GDM1 (cell line): Measurements from ENCODE around the gene TXNIP.
A peak's percentile ranks its signal among the peaks of the same experiment; 100 is the strongest.
"Not testable (repeated sequence)": the region's sequence is repeated elsewhere in the genome, so short reads cannot be mapped to it uniquely, and the experiment has no call there.

ENCODE experiments used
- DNase-seq: peaks from one replicate; lab custom pipeline; 2025; lab: John Stamatoyannopoulos, UW

TXNIP gene, protein sequence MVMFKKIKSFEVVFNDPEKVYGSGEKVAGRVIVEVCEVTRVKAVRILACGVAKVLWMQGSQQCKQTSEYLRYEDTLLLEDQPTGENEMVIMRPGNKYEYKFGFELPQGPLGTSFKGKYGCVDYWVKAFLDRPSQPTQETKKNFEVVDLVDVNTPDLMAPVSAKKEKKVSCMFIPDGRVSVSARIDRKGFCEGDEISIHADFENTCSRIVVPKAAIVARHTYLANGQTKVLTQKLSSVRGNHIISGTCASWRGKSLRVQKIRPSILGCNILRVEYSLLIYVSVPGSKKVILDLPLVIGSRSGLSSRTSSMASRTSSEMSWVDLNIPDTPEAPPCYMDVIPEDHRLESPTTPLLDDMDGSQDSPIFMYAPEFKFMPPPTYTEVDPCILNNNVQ

DNA sequence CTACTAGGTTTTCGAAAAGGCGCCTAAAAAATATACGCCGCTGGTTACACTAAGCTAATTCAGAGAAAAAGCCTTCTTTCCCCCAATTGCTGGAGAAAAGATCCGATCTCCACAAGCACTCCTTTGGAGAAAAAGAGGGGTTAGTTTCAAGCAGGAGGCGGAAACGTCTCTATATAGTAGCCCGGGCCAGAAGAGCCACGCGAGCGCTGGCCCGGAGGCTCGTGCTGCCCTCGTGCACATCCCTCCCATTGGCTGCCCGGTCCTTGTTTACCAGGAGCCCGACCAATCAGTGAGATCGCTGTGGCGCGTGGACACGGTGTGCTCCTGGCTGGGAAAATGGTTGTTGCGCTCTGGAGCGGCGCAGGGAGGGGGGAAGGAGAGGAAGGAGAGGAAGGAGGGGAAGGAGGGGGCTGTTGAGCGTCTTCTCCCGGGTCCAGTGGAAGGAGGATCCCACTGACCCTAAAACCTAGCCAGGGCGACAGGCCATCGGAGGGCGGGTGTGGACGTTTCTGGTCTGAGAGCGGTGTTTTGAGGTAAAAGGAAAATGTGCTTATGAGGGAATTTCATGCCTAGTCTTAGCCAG, at the start of gene TXNIP:
TXNIP (minus strand) TSS at position 147 of the 583 bp plus-strand sequence. CDS start 313 bp downstream, outside the sequence.
- peak; percentile 98 for DNase-seq

DNA sequence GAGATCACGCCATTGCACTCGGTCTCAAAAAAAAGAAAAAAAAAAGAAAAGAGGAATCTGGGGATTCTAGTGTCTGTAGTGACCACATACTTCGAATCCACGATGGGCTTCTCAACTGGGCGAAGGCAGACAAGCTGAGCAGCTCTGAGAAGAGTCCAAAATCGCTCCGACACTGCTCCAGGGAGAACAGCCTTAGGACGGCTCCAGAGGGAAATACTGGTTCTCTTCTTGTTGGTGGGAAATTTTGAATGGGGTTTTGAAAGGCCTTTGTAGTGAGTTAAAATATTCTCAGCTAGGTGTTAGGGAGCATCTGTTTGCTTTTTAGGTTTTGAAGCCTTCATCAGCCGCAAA, 43.4 kb upstream of the TXNIP start:
- no peak for DNase-seq

DNA sequence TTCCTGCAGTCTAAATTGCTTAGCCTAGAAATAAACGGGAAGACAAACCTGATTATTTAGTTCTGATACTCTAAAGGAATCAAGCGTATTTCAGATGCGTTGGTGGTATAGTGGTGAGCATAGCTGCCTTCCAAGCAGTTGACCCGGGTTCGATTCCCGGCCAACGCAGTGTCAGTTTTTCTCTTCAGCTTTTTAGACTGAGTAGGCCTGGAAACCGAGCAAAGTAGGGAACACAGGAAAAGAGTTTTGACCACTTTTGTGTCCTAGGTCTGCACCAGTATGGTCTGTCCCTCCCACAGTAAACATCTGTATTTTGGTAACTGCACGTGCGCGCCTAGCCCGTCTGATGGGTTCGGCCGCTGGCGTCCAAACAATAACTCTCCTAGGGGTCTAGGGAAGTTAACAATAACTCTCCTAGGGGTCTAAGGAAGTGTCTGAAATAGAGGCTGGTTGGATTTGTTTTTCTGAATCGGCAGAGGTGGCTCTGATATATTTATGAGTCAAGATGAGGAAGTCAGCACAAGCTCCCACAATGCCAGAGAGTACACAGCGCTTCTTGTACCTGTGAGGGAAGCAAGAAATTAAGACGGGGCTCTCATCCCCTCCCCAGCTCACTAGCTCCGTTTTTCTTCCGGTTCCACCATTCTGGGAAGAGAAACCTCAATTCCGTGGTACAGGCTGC, 40.7 kb upstream of the TXNIP start:
- DNase-seq, result peak; percentile 73

DNA sequence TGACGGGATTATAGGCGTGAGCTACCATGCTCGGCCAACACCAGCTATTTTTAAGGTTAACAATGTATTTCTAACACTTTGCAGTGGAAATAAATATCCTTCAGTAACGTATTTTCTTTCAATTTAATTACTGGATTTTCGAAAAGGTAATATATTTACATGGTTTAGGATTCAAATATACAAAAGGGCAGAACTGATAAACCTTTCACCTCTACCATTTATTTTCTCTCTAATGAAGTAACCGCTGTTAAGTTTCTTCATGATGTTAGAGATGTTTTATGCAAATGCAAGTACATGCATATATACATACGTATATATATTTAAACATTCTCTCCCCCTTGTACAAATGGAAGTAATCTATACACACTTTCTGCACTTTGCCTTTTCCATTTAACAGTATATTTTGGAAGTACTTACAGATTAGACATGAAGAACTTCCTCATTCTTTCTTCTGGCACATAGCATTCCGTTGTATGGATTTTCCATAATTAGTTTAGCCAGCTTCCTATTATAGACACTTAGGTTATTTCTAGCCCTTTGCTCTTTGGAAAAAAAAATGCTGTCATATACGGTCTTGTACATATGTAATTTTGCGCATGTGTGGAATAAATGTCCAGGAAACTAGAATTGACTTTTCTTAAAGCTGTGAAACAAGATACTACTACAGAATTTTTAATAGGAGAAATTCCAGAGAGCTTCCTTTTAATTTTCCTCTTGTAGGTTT, 40.0 kb upstream of the TXNIP start:
- DNase-seq, result peak; percentile 30

DNA sequence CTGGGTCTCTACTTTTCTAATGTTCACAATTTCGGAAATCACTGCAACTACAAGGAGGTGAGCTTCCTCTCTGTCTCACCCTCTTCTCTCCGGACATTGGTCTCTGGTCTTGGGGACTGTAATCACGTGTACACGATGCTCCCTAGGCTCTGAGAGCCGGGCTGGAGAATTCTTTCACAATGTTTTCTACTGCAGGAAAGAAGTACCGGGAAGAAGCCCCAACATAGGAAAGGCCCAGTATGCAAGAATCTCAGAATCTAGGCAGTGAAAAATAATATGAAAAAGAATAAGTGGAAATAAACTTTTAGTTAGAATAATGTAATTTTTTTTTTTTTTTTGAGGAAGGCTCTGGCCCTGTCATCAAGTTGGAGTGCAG, 38.7 kb upstream of the TXNIP start:
- DNase-seq, result no peak

DNA sequence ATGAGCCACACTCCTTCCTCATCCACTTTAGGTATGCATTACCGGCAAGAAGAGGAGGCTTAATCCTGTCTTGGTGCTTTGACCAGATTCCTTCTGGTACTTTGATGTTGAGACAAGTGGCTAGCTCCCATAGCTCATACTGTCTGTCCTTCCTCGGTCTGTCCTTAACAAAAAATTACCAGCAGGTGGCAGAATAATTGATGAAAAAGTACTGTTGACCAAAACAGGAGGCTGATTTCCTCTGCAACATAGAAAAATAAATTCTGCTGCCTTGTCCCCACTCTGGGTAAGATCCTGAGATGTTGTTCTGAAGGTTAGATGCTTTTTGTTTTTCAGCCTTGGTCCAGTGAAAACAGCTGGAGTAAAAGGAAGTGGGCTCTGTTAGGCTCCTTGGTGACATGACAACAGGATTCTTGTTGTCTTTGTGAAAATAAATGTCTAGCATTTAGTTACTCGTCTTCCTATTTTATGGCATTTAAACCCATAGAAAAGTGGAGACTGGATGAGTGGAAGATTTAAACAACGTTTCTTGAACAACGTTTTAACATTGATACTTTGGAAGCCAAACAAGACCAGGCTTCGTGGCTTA, 36.3 kb upstream of the TXNIP start:
- DNase-seq, result peak; percentile 41

DNA sequence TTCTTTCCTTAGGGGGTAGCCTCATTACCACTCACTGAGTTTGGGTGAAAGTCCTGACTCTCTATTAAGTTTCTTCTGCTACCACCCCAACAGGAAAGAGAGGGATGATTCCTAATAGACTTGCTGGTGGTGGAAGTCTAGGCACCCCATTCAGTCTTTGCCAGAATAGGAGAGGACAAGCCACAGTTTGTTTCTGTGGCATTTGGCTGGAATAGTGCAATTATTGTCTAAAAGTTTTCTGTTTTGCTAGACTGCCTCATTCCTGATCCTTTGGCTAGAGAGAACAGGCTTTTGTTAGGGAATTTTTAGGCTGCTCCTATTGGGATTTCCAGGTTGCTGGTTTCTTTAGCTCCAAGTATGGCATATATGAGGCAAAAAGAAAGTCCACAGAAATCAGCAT, 35.1 kb upstream of the TXNIP start:
- DNase-seq, result no peak

DNA sequence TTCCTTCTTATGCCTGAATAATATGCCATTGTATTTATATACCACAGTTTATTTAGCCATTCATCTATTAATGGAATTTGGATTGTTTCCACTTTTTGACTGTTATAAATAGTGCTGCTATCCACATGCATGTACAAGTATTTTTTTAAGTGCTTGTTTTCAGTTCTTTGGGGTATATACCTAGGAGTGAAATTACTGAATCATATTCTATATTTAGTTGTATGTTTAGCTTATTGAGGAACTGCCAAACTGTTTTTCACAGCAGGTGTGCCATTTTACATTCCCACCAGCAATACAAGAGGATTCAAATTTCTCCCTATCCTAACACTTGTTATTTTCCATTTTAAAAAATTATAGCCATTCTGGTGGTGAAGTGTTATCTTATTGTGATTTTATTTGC, 32.7 kb upstream of the TXNIP start:
- no peak for DNase-seq

DNA sequence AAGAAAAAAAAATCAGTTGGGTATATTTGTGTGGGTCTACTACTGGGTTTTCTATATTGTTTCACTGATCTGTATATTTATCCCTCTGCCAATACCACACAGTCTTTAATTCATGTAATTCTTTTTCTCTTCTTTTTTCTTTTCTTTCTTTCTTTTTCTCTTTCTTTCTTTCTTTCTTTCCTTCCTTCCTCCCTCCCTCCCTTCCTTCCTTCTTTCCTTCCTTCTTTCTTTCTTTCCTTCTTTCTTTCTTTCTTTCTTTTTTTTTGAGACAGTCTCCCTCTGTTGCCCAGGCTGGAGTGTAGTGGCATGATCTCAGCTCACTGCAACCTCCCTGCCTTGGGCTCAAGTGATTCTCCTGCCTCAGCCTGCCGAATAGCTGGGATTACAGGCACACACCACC, 30.3 kb upstream of the TXNIP start:
- not testable (repeated sequence) for DNase-seq

DNA sequence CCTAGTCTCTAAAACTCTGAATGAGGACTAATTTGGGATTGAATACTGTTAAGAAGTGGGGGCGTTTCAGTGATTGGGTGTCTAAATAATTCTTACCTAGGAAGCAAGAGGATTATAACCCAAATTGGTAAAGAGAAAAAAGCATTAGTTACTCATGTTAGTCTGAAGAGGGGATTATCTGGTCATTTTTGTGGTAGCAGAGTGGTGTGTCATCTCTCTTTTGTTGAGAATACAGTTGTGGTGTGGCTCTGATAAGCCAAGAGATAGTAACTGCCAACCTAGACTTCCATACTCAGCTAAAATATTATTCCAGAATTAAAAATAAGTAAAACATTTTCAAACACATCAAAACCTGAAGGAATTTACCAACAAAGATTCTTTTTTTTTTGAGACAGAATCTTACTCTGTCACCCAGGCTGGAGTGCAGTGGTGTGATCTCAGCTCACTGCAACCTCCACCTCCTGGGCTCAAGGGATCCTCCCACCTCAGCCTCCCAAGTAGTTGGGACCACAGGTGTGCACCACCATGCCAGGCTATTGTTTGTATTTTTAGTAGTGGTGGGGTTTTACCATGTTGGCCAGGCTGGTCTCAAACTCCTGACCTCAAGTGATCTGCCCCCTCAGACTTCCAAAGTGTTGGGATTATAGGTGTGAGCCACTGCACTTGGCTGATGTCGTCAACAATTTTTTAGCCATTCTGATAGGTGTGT, 29.6 kb upstream of the TXNIP start:
- not testable (repeated sequence) for DNase-seq

DNA sequence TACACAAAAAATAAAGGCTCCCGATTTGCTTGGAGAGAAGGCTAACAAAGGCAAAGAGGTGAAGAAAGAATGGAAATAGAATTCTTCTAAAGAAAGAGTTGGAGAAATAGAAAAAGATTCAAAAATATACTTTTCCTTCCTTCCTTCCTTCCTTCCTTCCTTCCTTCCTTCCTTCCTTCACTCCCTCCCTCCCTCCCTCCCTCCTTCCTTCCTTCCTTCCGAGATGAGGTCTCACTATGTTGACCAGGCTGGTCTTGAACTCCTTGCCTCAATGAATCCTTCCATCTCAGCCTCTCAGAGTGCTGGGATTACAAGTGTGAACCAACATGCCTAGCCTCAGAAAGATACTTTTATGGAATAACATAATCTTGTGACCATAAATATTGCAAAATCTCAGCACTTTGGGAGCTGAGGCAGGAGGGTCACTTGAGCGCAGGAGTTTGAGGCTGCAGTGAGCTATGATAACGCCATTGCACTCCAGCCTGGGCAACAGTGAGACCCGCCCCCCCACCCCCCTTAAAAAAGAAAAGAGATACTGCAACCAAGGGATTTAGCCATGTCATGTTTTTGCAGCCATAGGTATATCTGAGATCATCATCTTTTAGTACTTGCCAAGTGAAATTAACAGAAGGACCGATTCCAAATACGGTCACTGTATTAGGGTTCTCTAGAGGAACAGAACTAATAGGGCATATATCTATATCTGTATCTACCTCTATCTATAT, 26.2 kb upstream of the TXNIP start:
- DNase-seq, result no peak

DNA sequence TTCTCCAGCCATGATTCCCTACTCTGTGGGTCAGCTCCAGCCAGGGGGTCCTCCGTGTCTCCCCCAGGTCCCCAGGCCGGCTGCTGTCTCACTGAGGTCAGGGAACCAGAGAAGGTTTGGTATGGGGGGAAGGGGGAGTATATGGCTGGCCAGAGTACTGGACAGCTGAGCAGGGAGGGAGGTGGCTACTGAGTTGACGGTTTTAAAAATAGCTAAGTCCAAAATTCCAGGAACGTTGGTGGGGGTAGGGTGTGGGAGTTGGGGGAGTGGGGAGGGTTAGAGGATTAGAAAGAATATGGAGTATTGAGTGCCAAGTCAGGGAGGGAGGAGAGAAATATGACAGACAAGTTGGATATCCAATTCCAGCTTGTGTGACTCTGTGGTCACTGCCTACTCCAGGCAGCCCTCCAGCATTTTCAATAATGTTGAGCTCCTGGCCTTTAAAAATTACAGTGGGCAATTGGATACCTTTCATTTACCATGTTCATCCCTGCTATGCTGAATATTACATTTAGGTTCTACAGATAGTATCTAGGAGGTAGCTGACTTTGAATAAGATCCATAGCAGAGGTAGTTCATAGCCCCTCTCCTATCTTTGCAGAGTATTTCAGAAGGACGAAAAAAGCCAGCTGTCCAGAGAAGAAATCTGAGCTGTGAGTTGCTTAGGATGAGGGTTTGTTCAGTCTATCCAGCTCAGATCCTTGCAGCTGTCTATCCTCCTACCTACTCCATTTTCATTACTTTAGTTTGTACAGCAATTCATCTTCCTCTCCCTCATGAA, 25.4 kb upstream of the TXNIP start, which contains the start of gene HJV:
HJV (minus strand) TSS at position 114 of the 781 bp plus-strand sequence. CDS start 1,504 bp downstream, outside the sequence.
- DNase-seq, result no peak

DNA sequence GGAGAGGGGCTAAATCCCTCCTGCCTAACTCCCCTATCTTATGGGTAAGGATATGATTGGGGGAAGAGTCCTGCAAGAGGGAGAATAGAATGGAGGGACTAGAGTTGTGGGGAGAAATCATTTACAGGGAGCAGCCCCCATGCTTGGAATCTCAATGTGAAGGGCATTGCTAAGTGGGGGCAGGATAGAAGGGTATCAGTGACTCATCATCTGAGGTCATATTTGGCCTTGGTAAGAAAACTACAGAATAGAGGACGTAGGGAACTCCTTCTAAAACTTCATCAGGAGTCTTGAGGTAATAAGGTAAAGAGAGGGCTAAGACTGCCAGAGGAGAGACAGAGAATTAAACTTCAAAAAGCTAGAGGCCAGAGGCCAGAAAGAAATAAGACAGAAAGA, 24.7 kb upstream of the TXNIP start:
- no peak for DNase-seq

DNA sequence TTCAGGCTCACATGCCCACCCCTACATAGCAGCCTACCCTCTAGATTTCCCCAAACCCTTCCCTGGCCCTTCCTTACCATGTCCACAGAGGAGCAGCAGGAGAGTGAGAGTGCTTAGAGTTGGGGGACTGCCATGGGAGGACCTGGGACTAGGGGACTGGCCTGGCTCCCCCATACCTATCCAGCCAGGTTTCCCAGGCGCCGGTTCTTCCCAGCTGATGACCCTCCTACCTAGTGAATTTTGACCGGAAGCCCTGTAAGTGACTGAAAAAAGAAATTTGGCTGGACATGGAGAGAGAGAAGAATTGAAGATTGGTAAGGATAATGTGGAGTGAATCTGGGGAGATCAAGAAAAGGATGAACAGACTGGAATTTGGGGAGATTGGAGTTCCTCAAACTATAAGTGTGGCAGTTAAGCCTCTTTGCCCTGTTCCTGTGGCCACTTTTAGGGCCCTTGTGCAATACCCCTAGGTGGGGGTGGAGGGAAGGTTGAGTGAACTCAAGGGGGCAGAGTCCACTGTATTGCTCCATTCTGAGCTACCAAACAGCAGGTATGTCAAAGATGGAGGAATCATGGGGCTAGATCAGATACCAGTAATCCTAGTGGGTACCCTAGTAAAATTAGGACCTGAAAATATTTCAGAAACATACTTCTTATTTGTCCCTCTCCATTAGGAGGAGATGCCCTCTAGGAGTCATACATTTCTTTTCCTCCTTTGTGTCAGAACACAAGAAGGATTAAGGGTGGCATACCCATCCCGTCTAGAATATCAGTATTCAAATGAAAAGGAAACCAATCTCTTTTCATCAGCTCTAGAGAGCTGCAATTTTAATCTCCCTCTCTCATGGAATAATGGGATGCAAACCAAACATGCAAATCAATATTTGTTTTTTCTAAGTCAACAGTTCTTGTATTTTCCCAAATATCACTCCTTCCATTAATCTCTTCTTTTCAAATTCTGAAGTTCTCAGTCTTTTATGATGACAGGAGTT, 24.0 kb upstream of the TXNIP start:
- DNase-seq, result no peak

DNA sequence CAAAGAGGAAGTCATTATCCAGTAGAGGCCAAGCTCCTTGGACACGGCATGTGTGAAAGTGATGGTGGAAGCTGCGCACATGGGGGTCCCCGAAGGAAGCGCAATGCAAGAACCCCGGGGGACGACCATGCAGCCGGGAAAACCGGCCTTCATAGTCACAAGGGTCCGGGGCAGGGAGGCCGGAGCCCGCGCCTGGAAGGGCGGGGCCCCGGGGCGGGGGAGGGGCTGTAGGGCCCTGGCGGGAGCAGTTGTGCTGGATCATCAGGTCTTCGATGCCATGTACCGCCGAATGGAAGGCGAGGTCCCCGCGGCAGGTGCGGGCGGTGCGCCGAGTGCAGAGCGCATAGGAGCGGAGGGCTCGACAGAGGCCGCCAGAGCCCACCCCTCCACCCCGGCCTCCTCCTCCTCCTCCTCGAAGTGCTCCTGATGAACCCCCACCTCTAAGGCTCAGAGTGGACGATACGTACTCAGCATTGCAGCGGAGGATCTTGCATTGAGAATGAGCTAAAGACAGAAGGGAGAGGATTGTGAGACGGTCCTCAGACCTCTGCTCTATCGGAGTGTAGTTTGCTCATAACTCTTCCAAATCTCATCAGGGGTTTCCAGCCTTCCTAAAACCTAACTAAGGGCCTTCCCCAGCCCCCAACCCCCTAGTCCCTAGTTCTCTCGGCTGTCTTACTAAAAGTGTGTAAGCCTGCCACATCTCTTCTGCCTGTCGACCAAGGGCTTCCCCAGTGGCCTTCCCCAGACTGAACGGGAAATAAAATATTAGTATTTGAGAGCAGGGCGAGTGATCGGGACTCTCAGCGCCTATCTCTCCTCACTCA, 23.1 kb upstream of the TXNIP start:
- no peak for DNase-seq

DNA sequence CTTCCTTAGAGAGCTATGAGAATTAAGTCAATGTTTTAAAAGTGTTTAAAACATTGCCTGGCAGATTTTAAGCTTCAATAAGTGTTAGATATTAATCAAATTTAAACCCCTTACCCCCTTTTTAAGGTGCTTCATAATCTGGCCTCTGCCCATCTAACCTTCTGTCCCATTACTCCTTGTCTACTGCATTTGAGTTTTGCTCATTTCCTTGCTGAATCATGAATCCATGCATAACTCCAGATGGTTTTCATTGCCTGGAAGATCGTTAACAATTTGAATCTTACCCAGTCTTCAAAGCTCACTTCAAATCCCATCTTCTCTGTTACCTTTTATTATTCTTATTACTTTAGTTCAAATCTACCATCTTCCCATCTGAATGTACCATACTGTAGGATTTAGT, 20.5 kb upstream of the TXNIP start:
- no peak for DNase-seq

DNA sequence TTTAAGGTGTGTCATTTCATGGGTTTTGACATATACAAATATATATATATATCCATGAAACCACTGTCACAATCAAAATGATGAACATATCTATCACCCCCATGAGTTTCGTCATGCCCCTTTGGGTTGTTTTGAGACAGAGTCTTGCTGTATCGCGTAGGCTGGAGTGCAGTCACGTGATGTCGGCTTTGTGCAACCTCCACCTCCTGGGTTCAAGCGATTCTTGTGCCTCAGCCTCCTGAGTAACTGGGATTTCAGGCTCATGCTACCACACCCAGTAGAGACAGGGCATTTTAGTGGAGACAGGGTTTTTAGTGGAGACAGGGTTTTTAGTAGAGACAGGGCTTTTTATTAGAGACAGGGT, 17.2 kb upstream of the TXNIP start:
- DNase-seq, result no peak
